Left ventricle myocardium inferior (tissue), 1 donor: ENCODE results near the gene KCTD11. TPM values are rescaled to one million over a fixed set of nuclear protein-coding genes. Genes with fewer than 3 reads are reported as not detected.

Experiments
- DNase-seq: peaks from one replicate; pipeline ENCODE4 v3.0.0-alpha.2; 2020
- H3K27ac ChIP-seq: fragments of 200-600 bp; replicated peaks from 2 replicates; pipeline ENCODE4 v1.8.0; 2021
- H3K27me3 ChIP-seq: fragments of 200-600 bp; 2 replicates; pipeline ENCODE4 v1.8.0; 2021; ENCODE audit warnings: low read depth
- H3K36me3 ChIP-seq: fragments of 200-600 bp; 2 replicates; pipeline ENCODE4 v1.8.0; 2021
- H3K4me1 ChIP-seq: fragments of 200-600 bp; 2 replicates; pipeline ENCODE4 v1.8.0; 2021
- H3K4me3 ChIP-seq: fragments of 200-600 bp; 2 replicates; pipeline ENCODE4 v1.8.0; 2021; ENCODE audit warnings: mild to moderate bottlenecking, moderate library complexity
- H3K9me3 ChIP-seq: fragments of 200-600 bp; replicated peaks from 2 replicates; pipeline ENCODE4 v1.8.0; 2021
- intact Hi-C: fragments of 100-400 bp; cut with micrococcal nuclease; formaldehyde crosslinking; loops from one replicate; pipeline ENCODE4 v1.11.0; 2022
- long read RNA-seq: library from polyadenylated mRNA; unstranded; transcript quantifications from one replicate; pipeline ENCODE4 v2.0.0, GENCODE V29; 2021
- total RNA-seq: library from RNA; stranded (reverse); fragmentation: NEBNext Ultra II Directional; extraction: Animal tissue kit (Norgen Biotek cat#: 25700); gene quantifications from one replicate; pipeline ENCODE4 v1.2.1, GENCODE V29; 2021
- TF ChIP-seq, protein P1 (sequence below): fragments of 200-600 bp; IDR thresholded peaks from 2 replicates; pipeline ENCODE4 v1.8.0; 2021; ENCODE audit warnings: antibody characterized with exemption, mild to moderate bottlenecking, borderline replicate concordance
- donor health status: DM: no; HTN: yes; CAD: no; lungs with severe emphysema.

Gene KCTD11
- total RNA-seq, result 3.9 TPM
- long read RNA-seq, transcript KCTD11-201 (1 exons, 2,783 nt), result major isoform, 7 of 9 reads
- long read RNA-seq, partial matches to known transcripts, result 0 of 9 reads
- long read RNA-seq, other reads (novel, unspliced or antisense), result 0 of 9 reads

DNA sequence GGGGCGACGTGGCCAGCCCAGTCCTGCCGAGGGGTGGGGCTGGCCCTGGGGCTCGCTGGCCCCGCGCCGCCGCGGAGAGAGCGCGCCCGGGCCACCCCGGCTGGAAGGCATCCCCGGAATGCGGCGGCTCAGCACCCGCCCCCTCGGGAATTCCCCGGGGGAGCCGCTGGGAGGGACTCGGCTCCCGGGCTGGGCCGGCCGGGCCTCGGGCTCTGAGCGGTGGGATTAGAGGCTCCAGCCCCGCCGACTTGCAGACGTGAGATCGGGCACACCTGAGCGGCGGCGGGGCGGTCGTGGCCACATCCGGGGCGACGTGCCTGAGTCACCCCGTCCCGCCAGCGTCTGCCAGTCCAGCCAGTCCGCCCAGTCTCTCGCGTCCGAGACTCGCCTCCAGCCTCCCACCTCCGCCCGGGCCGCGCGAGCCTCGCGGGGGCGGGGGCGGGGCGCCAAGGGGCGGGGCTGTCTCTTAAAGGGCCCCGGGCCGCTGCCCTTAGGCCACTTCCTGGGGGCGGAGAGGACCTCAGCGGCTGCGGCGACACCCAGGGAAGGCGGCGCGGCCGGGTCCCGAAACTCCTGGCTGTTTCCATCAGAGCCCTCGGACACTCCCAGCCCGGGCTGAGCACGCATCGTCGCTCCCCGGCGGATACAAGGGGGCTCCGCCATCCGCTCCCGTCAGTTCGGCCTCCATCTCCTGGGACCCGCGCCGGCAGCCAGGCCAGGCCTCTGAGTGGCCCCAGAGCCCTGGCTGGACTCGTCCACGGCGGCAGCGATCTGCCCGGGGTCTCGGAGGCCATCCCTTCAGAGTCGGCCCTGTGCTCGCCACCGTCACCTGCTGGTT, at the start of gene KCTD11:
TSS of gene KCTD11 (plus strand) at position 498 of the 838 bp plus-strand sequence.
- no peaks in the 10 kb centered on the region for H3K9me3 ChIP-seq
- TF ChIP-seq, protein P1, sequence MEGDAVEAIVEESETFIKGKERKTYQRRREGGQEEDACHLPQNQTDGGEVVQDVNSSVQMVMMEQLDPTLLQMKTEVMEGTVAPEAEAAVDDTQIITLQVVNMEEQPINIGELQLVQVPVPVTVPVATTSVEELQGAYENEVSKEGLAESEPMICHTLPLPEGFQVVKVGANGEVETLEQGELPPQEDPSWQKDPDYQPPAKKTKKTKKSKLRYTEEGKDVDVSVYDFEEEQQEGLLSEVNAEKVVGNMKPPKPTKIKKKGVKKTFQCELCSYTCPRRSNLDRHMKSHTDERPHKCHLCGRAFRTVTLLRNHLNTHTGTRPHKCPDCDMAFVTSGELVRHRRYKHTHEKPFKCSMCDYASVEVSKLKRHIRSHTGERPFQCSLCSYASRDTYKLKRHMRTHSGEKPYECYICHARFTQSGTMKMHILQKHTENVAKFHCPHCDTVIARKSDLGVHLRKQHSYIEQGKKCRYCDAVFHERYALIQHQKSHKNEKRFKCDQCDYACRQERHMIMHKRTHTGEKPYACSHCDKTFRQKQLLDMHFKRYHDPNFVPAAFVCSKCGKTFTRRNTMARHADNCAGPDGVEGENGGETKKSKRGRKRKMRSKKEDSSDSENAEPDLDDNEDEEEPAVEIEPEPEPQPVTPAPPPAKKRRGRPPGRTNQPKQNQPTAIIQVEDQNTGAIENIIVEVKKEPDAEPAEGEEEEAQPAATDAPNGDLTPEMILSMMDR, result peak; percentile 70
- intact Hi-C loops, result no loop called here
- H3K4me3 ChIP-seq, result peak within 1 kb of the TSS; percentile 87
- peak; percentile 94 for DNase-seq
- no peaks in the 10 kb centered on the region for H3K36me3 ChIP-seq
- H3K27ac ChIP-seq, result peak within 1 kb of the TSS; percentile 99
- peaks cover 72% of the 10 kb centered on the region for H3K4me1 ChIP-seq
- no peaks in the 10 kb centered on the region for H3K27me3 ChIP-seq

DNA sequence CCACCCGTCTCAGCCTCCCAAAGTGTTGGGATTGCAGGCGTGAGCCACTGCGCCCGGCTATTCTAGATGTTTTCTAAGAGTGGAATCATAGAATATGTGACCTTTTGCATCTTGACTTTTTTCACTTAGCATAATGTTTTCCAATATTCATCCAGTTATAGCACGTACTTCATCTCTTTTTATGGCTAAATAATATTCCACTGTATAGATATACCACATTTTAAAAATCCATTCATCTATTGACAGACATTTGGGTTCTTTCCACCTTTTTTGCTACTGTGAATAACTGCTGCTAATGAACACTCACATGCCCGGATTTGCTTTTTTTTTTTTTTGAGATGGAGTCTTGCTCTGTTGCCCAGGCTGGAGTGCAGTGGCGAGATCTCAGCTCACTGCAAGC, 47.8 kb upstream of the KCTD11 start:
- Histone ChIP-seq H3K27me3 (no peaks in the 10 kb centered on the region), H3K36me3 (no peaks in the 10 kb centered on the region), H3K27ac (no peak overlapping the region), H3K4me1 (peaks cover 23% of the 10 kb centered on the region), H3K4me3 (no peak overlapping the region), H3K9me3 (no peaks in the 10 kb centered on the region)
- intact Hi-C loops, result no loop called here
- TF ChIP-seq, protein P1, result no peak
- DNase-seq, result no peak

DNA sequence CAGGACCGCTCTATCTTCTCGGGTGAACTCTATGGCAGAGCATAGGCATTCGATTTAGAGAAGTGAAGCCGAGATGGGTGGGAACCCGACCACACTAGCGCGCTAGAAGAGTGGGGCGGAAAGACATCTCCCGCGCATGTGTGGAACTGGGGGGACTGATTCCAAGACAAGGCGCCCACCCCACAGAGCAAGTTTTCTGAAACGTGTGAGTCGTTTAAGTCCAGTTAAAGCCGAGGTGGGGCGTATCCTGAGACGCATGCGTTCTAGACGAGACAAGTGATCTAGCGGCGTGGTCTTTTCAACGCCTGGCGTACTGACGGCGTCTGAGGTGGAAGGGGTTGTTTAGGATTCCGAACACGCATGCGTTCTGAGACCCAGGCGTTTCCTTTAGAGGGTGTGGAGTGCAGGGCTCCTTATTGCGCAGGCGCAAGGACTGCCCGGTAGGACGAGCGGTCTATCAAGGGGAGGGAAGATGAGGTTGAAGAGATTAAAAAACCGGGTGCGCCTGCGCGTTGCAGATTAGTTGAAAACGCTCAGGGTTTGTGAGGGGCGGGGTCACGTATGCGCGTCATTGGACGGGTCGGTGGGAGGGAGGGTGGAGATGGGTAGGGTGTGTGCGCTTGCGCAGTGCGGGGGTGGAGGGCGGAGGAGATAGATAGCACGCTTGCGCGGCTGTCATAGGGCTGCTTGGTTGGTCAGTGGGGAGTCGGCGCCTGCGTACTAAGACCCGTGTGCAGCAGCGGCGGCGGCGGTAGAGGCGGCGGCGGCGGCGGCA, 44.9 kb upstream of the KCTD11 start, which contains the start of gene EIF5A:
TSS of gene EIF5A (plus strand) at position 718 of the 775 bp plus-strand sequence. CDS start 2,008 bp downstream, outside the sequence.
- Histone ChIP-seq H3K36me3 (peaks cover 29% of the 10 kb centered on the region), H3K4me3 (peak within 1 kb of the TSS; percentile 97), H3K4me1 (peaks cover 50% of the 10 kb centered on the region), H3K9me3 (no peaks in the 10 kb centered on the region), H3K27ac (peak within 1 kb of the TSS; percentile 99), H3K27me3 (no peaks in the 10 kb centered on the region)
- DNase-seq, result peak; percentile 100
- TF ChIP-seq, protein P1, result no peak
- intact Hi-C loops, result no loop called here

DNA sequence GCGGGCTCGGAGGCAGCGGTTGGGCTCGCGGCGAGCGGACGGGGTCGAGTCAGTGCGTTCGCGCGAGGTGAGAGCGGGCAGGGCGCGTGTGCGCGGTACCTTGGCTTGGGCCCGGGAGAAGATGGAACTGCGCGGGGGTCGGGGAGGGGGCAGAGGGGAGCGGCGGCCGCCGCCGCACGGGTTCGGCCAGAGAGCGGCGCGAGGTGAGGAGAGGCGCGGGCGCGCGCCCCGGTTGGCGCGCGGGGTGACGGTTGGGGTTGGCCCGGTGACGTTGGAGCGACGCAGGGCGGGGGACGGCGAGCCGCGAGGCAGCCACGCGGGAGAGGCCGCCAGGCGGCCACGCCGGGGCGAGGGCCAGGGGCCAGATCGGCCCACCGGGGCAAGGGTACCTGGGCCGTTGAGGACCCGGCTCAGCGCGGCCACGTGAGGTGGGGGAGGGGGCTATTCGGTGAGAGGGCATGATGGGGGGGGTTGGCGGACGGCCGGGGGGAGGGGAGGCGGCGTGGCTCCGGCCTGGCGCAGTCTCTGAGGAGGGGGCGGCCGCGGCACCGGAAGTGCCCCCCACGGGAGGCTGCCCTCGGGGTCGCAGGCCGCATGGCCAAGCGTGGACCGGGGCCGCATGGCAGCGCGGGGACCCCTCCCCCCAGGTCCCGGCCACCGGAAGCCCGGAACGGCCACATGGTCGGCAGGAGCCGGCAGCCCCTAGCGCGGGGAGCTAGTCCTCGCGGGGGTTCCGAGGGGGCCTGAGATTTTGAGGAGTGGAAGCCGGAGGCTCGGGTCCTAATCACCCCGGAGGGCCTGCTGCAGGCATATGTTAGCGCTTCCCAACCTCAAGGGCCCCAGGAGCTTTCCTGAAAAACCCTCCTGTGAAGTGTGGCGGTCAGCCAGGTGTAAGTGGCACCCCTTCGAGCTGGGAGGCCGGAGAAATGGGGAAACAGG, 44.0 kb upstream of the KCTD11 start:
- DNase-seq, result peak; percentile 59
- Histone ChIP-seq H3K36me3 (peaks cover 37% of the 10 kb centered on the region), H3K4me3 (peak overlapping the region; percentile 97), H3K27ac (peak overlapping the region; percentile 99), H3K9me3 (no peaks in the 10 kb centered on the region), H3K27me3 (no peaks in the 10 kb centered on the region), H3K4me1 (peaks cover 59% of the 10 kb centered on the region)
- TF ChIP-seq, protein P1, result peak; percentile 37
- intact Hi-C loops, result no loop called here
